Inflammatory macrophage (primary cell): ENCODE results near the gene PRR5L.
"Not testable (repeated sequence)": the region's sequence is repeated elsewhere in the genome, so short reads cannot be mapped to it uniquely, and the experiment has no call there.

Source experiments
- DNase-seq, 2 donors: peaks; one replicate each; pipeline ENCODE4 v3.0.0-alpha.2; 2020 to 2022

The PRR5L gene

DNA sequence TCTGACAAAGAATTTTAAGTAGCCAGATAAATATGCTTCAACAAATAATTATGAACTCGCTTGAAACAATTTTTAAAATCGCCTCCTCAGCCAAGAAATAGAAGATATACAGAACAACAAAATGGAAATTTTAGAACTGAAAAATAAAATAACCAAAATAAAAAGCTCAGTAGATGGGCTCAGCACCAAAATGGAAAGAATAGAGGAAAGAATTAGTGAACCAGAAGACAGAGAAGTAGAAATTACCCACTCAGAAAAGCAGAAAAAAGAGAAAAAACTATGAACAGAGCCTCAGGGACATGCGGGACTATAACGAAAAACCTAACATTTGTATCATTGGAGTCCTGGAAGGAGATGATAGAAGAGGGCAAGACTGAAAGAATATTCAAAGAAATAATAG is 14.2 kb upstream of the PRR5L start:
- no peak for DNase-seq

DNA sequence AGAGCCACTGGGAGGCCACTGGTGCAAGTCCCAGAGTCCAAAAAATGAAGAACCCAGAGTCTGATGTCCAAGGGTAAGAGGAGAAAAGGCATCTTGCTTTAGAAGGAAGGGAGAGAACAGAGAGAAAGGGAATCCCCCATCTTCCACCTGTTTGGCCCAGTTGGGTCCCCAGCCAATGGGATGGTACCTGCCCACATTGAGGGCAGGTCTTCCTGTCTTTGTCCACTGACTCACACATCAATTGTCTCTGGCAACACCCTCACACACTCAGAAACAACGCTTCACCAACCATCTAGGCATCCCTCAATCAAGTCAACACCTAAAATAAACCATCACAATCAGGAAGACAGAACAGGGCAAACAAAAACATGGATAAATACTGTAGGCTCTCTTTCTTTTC is 13.2 kb upstream of the PRR5L start:
- DNase-seq, result no peak

DNA sequence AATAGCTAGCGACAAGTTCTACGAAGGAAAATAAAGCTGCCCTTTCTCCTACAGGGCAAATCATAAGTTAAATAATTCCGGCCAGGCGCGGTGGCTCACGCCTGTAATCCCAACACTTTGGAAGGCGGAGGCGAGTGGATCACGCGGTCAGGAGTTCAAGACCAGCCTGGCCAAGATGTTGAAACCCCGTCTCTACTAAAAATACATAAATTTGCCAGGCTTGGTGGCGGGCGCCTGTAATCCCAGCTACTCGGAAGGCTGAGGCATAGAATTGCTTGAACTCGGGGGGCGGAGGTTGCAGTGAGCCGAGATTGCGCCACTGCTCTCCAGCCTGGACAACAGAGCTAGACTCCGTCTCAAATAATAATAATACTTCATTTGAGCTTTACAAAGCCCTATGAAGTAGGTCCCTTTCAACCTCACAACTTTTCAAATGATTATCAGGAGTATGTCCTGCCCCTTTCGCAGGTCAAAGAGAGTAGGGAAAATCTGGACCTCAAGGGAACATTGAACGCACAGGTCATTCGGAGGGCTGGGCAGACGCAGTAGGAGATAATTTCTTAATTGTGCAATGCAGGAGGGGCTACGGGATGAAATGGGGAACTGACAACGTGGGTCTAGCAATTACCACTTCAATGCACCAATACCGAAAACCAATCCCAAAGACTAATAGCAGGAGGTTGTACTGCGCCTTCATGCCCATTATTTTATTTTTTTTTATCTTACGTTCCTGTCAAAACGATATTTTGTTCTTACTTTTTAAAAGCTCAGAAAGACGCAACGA is 7.5 kb upstream of the PRR5L start:
- DNase-seq, result peak; percentile 61 to 72

DNA sequence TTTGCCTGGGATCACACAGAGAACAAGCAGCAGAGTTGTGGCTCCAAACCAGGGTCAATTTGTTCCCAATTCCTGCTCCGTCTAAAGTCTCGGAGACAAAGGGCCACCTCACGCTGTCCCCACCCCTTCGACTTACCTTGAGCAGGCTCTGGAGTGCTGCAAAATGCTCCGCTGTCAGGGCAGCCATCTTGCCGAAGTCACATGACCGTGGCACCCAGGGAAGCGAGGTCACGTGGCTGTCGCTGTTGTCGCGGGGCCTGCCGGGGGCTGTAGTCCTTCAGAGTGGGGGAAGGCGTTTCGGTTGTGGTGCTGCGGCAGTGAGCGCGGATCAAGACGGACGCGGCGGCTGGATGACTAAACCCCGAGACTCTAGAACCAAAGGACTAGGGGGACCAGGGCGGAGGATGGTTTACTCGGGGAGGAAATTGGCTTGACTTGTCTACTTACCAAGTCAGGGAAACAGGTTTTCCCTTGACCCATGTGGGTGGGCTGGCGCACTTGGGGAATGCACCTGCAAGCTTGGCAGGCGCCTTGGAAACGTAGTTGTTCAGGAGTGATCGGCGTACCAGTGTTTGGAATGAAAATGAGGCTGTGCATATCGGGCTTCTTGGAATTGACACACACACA is 6.7 kb upstream of the PRR5L start, which contains the start of gene COMMD9:
TSS of gene COMMD9 (minus strand) at position 199 of the 627 bp plus-strand sequence. CDS start at position 187, 12 bp downstream.
- peak; percentile 93 to 95 for DNase-seq

DNA sequence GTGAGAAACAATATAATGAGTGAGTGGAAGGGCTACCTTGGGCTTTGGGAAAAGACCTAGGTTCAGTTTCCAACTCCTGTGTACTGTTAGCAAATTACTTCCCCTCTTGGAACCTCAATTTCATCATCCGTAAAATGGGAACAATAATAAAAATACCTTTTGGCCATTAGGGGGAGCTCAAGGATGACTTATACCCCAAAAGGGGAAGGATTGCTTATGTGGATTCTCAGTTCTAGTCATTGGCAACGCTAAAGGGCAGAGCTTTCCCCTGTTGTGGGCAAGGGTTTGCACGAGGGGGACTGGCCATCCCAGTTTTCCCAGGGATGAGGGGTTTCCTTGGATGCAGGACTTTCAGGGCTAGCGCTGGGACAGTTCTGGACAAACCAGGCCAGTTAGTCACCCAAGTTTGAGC is 3.8 kb upstream of the PRR5L start:
- peak; percentile 79 to 95 for DNase-seq

DNA sequence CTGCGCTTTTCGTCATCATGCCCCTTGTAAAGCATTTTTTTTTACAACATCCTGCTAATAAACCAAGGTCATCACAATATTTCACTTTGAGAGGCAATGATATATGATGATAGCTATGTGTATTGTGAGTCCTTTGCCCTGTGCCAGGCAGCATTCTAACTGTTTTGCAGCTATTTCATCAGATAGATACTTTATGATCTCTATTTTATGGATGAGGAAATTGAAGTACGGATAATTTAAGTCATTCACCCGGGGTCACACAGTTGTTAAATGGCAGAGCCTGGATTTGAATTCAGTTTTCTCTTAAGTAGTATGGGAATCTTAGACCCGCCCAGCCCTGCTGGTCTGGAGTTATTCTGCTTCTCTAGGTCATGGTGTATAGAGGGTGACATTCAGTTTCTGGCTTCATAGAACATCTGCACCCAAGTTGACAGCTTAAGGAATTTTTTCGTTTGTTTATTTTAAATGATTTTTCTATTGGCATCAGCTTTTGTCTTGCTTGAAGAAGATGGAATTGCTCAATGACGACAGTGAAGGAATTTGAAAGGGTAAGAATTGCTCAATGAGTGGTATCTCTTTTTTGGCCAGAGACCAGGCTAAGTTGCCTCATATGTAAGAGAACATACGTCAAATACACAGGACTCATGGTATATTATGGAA is 926 bp downstream of the PRR5L start:
- DNase-seq, result peak; percentile 58 to 77

DNA sequence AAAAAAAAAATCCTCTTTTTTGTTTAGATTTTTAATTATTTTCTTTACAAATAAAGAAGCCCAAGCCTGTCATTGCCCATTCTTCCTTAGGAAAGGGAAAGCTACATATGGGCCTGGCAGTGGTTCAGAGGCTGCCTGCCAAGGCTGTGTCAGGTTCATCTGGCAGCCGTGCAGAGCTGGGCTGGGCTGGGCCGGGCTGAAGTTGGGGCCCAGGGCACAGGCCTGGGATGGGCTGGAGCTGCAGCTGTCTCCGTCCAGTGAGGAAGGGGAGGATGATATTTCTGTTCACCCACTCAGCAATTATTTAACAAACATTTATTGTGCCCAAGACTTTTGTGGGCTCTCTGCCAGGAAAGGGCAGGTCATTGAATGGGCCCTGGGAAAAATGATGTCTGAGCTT is 4.6 kb downstream of the PRR5L start:
- DNase-seq, result no peak

DNA sequence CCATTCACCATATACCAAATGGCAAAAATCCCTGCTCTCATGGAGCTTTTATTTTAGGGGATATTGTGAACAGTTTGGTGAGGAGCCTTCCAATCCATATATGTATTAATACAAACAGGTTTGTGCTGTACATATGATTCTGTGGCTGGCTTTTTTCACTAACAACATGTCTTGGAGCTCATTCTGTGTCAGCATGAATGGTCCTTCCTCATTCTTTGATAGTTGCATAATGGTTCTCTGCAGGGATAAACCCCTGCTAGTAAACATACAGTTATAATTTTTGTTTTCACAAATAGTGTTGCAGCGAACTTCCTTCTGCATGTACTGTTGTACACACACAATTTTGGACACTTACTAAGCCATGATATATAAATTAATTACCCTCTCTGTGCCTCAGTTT is 8.3 kb downstream of the PRR5L start:
- DNase-seq, result peak; percentile 57 to 68

DNA sequence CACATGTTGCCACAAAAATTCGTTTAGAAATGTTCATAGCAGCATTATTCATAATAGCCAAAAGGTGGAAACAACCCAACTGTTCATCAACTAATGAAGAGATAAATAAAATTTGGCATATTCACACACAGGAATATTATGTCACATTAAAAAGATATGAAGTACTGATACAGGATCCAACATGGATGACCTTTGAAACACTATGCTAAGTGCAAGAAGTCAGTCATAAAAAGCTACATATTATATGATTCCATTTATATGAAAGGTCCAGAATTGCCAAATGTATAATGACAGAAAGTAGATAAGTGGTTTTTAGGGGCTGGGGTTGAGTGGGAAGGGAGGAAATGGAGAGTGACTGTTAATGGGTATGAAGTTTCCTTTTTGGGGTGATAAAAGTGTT is 9.0 kb downstream of the PRR5L start:
- DNase-seq, result no peak

DNA sequence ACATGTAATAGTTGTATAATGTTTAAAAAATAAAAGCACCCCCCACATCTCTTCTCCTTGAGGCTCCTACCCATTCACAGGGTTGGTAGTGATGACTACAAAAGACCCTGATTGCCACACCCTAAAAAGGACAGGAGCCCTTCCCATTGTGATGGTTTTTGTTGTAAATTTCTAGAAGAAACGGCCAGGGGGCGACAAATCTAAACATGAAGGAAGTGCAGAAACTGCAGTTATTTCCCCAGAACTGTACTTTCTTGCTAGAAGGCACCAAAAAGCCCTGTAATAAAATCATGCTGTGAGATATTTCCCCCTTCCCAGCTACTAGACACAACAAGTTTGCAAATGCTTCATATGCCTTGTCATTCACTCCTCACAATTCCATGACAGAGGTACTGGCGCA is 10.8 kb downstream of the PRR5L start:
- DNase-seq, result peak; percentile 49 to 64

DNA sequence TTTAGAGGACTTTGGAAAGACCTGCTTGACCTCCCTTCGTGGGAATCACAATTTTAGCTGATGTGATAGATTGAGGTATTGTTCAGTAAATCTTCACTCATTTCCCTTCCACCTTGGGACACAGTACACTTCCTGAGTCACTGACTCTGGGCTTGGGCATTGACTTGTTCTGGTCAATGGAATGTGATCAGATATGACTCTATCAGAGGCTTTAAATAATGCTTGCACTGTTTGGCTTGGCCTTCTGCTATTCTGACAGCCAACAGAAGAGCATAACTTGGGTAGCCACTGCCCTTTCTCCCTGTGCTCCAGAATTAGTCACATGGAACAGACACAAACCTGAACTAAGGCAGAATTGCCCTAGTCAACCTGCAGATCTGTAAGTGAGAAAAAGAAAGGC is 12.5 kb downstream of the PRR5L start:
- no peak for DNase-seq

DNA sequence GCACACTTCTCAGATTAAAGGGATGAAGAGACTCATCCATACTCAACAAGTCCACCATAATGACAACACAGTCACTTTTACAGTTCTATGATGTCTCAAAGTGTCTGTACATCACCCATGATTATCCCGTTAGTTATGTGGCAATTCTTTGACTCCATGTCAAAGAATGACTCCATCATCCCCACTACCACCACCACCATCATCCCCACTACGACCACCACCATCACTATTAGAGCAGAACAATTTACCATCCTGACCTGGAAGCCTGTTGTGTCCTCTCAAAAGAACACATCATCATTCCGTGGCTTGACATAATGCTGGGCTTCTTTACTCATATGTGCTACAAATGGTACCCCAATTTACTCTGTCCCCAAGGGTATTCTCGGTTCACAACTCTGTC is 13.7 kb downstream of the PRR5L start:
- no peak for DNase-seq

DNA sequence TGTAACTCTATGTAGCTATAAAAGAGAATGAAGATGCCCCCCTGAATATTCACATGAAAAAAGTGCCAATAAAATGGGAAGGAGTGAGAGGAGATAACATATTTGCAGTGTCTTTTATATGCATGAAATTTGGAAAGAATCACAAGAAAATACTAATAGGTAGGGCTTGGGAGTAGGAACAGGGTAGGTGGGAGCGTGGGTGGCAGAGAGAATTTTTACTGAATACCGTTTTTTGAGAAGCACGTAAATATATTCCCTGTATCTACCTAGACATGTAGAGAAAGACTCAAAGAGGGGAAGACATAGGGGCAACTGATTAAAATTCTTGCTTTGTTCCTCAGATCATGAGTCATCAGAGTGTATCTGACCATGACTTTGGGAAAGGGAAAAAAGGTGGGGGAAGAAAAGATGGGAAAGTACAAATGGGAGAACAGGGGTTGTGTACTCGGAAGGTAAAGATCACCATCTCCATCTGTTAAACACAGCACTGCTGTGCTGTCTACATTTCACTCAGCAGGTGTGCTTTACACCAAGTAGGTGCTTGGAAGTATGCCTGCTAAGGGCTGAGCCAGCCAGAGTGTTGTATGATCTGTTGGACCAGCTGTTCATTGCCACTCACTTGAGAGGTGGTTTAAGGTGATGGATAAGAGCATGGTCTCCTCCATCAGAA is 16.0 kb downstream of the PRR5L start:
- DNase-seq, result no peak

DNA sequence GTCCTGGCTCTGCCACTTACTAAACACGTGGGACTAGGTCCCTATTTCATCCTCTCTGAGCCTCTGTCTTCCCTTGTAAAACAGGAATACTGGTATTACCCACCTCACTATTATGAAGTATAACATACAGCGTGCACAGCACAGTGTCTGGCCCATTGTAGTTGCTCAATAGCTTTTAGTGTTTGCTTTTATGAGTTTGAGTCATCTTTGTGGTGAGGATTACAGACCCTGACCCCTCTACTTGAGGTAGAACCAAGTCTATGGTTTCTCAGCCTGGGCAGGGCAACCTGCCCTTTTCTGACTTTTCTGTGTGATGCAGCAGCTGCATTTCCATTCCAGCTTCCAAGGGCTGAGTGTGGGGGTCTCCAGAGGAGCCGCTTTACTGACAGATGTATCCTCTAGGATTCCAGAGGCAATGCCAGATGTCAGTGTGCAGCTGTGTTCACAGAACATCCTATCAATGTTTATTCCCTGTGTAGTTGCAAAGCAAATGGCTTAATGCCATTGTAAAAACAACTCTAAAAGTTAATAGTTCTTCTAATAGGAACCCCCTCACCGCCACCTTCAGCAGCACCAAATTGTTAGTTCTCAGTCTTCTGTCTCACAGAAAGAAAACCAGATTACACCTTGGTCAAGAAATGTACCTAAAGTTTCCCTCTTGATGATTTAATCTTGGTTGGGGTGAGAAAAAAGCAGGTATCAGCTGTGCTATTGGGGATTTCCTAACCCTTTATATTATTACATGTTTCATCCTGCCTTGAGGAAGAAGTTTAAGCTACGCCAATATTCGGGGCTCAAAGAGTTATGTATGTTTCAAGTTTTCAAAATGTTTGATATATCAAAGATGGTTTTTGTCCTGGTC is 16.8 kb downstream of the PRR5L start:
- no peak for DNase-seq

DNA sequence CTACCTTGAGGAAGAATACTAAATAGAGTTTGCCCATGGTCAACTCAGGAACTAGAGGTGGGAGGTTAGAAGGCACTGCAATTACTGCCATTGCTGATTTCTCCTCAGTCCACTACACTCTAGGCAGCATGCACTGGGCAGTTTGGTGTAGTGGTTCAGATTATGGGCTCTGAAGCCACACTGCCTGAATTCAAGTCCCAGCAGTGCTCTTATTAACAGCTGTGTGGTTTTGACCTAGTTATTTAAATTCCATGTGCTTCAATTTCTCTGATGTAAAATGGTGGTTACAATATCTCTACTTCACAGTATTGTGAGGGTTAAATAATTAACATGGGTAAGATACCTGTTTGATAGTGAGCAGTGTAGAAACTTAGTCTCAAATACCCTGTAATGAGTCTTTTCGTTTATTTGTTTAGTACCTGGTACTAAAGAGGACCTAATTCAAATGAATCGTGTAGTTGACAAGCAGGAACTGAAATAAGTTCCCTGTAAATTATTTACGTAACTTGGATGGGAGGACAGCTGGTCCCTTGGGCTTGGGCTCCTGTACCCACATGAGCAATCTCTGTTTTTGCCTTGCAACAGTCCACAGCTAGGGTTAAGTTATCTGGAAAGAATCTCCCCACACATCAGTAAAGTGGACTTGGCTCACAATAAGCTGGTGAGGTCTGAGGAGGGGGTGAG is 17.8 kb downstream of the PRR5L start:
- peak; percentile 50 to 51 for DNase-seq

DNA sequence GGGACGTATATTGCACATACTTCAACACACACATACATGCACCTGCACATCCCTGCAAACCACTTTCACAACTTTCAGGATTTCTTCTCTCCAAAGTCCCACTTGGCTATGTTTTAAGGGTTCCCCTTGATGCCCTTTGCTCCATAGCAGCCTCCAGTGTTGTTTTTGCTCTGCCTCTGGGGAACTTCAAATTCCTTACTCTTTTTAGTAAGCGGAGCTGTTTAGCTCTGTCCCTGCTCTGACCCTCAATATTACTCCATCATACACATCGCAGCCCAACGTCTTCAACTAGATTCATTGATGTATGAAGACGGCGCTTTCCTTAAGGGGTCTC is 18.3 kb downstream of the PRR5L start:
- no peak for DNase-seq

DNA sequence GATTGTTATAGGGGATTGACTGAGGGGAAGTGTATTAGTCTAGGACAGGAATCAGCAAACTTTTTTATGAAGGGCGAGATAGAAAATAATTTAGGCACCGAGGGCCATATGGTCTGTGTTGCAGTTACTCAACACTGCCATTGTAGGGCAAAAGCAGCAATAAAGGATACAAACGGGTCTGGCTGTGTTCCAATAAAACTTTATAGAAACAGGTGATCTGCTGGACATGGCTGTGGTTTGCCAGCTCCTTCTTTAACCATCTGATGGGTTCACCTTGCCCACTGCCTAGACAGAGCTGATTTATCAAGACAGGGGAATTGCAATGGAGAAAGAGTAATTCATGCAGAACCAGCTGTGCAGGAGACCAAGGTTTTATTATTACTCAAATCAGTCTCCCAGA is 20.0 kb downstream of the PRR5L start:
- no peak for DNase-seq

DNA sequence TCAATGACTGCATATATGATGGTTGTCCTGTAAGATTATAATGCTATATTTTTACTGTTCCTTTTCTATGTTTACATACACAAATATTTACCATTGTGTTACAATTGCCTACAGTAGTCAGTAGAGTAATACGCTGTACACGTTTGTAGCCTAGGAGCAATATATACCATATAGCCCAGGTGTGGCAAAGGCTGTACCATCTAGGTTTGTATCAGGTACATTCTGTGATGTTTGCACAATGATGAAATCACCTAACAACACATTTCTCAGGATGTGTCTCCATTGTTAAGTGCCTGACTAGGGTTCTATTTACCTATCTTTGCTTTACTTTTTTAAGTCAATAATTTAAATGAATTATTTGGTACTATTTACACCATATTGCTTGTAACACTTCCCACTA is 21.9 kb downstream of the PRR5L start:
- no peak for DNase-seq

DNA sequence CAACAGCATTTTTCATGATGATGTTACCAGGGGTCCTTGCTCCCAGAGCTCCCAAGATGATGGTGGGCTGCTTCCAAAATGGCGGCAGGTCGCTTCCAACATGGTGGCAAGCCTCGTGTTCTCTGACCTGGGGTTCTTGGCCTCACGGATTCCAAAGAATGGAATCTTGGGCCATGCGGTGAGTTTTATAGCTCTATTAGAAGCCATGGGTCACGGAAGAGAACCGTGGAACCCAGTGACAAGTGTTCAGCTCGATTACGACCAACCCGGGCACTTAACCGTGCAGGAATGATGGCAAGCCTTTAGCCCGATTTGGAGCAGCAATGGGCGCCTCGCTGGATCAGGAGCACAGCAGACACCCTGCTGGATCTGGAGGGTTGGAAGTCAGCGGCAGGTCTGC is 28.9 kb downstream of the PRR5L start:
- not testable (repeated sequence) for DNase-seq

DNA sequence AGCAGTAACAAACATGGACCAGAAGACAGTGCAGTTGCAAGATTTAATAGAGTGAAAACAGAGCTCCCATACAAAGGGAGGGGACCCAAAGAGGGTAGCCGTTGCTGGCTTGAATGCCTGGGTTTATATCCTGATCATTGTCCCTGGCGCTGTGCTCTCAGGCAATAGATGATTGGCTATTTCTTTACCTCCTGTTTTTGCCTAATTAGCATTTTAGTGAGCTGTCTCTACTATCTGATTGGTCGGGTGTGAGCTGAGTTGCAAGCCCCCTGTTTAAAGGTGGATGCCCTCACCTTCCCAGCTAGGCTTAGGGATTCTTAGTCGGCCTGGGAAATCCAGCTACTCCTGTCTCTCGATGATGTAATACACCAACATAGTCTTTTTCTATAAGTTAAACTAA is 29.3 kb downstream of the PRR5L start:
- DNase-seq, result not testable (repeated sequence)

DNA sequence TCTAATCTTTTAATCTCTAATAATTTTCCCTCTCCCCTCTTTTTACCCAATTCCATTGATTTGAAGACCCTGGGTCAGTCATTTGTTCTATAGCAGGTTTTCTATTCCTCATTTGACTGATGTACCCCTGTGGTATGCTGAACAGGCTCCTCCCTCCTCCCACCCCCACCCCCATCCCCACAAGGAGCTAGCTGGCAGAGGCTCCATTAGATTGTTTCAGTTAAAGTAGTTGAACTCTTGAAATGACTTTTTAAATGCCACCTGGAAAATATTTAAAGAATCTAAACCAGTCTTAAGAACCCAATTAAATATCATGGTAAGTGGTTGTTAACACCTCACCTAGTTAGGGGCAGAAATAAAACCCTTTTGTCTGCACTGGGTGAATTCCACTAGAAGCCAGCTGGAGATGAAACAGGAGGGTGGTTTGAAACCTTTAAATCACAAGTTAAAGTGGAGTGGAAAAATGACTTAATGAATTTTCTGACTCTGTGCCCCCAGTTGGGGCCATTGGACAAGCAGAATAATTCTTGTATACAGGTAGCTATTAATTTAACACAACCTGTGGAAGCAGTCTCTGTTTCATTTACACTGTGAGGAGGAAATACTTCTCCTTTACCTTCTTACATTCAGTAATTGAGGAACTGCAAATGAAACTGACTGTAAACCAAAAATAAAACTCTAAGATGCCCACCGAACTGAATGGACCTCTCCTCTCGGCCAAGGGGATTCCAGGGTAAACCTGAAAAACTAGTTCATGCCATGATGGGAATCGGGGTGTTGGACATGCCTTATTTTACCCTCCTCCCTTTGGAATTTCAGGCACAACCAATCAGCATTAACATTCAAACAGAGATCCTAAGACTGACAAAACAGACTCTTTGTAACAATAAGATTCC is 30.7 kb downstream of the PRR5L start:
- DNase-seq, result peak in 1 of 2 donors; percentile 7
